Activated T-helper 1 cell treated with Interleukin-2 at 50 U/mL for 16 hours (primary cell): ENCODE results near the gene COA6.

Experiments
- DNase-seq: peaks from one replicate; pipeline ENCODE4 v3.0.0-alpha.2; 2020; ENCODE audit warnings: low read depth

The COA6 gene

GRCh38 chr1:234412830-234413229 is 39.6 kb downstream of the COA6 start:
- DNase-seq, result no peak

- DNase-seq, result no peak
Measured at GRCh38 chr1:234413485-234413884, 40.2 kb downstream of the COA6 start.

GRCh38 chr1:234413990-234414389 is 40.7 kb downstream of the COA6 start:
- no peak for DNase-seq

GRCh38 chr1:234427950-234428646 is 54.8 kb downstream of the COA6 start:
- no peak for DNase-seq

- no peak for DNase-seq
Measured at GRCh38 chr1:234429434-234429806, 56.2 kb downstream of the COA6 start.

- DNase-seq, result no peak
Measured at GRCh38 chr1:234430691-234431090, 57.4 kb downstream of the COA6 start.

GRCh38 chr1:234431255-234431654 is 58.0 kb downstream of the COA6 start:
- no peak for DNase-seq

GRCh38 chr1:234433563-234434285 is 60.5 kb downstream of the COA6 start:
- DNase-seq, result no peak
